Measurements from ENCODE around the gene POU6F2. TPM values are rescaled to one million over a fixed set of nuclear protein-coding genes. Genes with fewer than 3 reads are reported as not detected.

Gene POU6F2
- total RNA-seq, 1 experiment from 2014 or later: not detected

DNA sequence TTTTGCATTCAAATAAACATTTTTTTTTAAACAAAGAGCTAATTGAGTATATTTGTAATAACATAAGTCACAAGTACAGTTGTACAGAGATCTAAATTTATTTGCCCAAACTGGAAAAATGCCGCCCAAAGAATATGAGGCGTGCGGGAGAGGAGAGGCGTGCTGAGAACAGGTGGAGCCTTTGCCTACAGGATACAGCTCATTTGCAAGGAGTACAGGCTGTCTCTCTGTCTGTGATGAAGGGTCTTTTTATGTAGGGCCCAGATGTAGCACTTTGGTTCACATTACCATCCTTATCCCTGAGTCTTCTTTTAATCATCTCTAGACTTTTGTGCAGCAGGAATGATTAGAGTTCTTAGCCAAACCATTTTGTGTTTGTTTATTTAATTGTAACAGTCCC lies 58.2 kb downstream of the POU6F2 start:
- Histone ChIP-seq H3K4me1 (ENCODE audit: insufficient read depth, low read length) (no peaks in the 10 kb centered on the region), H4K20me1 (ENCODE audit: low read length) (no peaks in the 10 kb centered on the region), H3K9me2 (replicated peaks; ENCODE audit: low read length) (no peaks in the 10 kb centered on the region), H3K27ac (ENCODE audit: low read length) (no peak overlapping the region), H3K27me3 (ENCODE audit: low read length) (peaks cover 68% of the 10 kb centered on the region), H2AFZ (ENCODE audit: low read length) (no peak overlapping the region), H3K36me3 (ENCODE audit: low read depth, low read length) (no peaks in the 10 kb centered on the region), H3K9ac (ENCODE audit: low read length) (no peak overlapping the region), H3K4me2 (ENCODE audit: low read length) (no peak overlapping the region), H3K79me2 (ENCODE audit: low read length) (no peaks in the 10 kb centered on the region), H3K4me3 (ENCODE audit: low read length) (no peak overlapping the region), H3F3A (ENCODE audit: low read length, unreplicated experiment) (no peaks in the 10 kb centered on the region), H3K9me3 (ENCODE audit: low read length) (no peaks in the 10 kb centered on the region)
- ATAC-seq (no peak), DNase-seq (no peak)
- ChIA-PET CTCF (no interaction called here), POLR2A (ENCODE audit: unreplicated experiment) (no interaction called here)
- no TSS peak for BruUV-seq (replicated peaks)
- TF ChIP-seq EZH2 (IDR thresholded peaks at IDR 0.05; ENCODE audit: low read length, unreplicated experiment): no peak
- TF ChIP-seq EZH2phosphoT487 (IDR thresholded peaks at IDR 0.05; ENCODE audit: borderline replicate concordance, low read length): no peak
- TF ChIP-seq, protein P1, sequence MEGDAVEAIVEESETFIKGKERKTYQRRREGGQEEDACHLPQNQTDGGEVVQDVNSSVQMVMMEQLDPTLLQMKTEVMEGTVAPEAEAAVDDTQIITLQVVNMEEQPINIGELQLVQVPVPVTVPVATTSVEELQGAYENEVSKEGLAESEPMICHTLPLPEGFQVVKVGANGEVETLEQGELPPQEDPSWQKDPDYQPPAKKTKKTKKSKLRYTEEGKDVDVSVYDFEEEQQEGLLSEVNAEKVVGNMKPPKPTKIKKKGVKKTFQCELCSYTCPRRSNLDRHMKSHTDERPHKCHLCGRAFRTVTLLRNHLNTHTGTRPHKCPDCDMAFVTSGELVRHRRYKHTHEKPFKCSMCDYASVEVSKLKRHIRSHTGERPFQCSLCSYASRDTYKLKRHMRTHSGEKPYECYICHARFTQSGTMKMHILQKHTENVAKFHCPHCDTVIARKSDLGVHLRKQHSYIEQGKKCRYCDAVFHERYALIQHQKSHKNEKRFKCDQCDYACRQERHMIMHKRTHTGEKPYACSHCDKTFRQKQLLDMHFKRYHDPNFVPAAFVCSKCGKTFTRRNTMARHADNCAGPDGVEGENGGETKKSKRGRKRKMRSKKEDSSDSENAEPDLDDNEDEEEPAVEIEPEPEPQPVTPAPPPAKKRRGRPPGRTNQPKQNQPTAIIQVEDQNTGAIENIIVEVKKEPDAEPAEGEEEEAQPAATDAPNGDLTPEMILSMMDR (conservative IDR thresholded peaks at IDR 0.05; ENCODE audit: low read depth, low read length): no peak
- intact Hi-C loops (cut with micrococcal nuclease): no loop called here

DNA sequence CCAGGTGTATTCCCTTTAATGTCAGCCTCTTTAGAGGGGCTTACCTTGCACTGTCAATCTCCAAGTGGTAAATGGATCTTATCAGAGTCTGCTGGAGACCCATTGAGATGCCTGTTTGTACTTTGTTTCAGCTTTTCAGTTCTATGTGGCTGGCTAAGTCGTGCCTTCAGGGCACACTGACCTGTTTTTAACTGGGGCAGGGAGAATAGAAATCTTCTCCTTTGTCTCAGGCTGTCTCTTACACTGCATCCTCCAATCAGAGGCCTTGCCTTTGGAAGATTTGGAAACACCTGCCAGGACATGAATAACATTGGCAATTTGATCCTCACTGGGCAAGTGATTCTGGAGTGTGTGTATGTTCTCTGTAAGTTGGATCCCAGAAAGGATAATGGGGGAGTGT lies 65.0 kb downstream of the POU6F2 start:
- TF ChIP-seq, protein P1 (conservative IDR thresholded peaks at IDR 0.05; ENCODE audit: low read depth, low read length): no peak
- TF ChIP-seq EZH2phosphoT487 (IDR thresholded peaks at IDR 0.05; ENCODE audit: borderline replicate concordance, low read length) (no peak), EZH2 (IDR thresholded peaks at IDR 0.05; ENCODE audit: low read length, unreplicated experiment) (no peak)
- no peak overlapping the region for H3K27ac ChIP-seq (ENCODE audit: low read length)
- no peaks in the 10 kb centered on the region for H3K4me1 ChIP-seq (ENCODE audit: insufficient read depth, low read length)
- BruUV-seq (replicated peaks): no TSS peak
- DNase-seq (no peak), ATAC-seq (no peak)
- no peaks in the 10 kb centered on the region for H3K79me2 ChIP-seq (ENCODE audit: low read length)
- no peaks in the 10 kb centered on the region for H3K9me2 ChIP-seq (replicated peaks; ENCODE audit: low read length)
- no peaks in the 10 kb centered on the region for H3F3A ChIP-seq (ENCODE audit: low read length, unreplicated experiment)
- H3K27me3 ChIP-seq (ENCODE audit: low read length): peaks cover 20% of the 10 kb centered on the region; the same call in 1 of the 2 replicates
- H3K36me3 ChIP-seq (ENCODE audit: low read depth, low read length): no peaks in the 10 kb centered on the region
- POLR2A ChIA-PET (ENCODE audit: unreplicated experiment): no interaction called here
- no peak overlapping the region for H3K9ac ChIP-seq (ENCODE audit: low read length)
- intact Hi-C loops (cut with micrococcal nuclease): no loop called here
- no peaks in the 10 kb centered on the region for H3K9me3 ChIP-seq (ENCODE audit: low read length)
- no peak overlapping the region for H2AFZ ChIP-seq (ENCODE audit: low read length)
- H3K4me2 ChIP-seq (ENCODE audit: low read length): no peak overlapping the region
- H4K20me1 ChIP-seq (ENCODE audit: low read length): no peaks in the 10 kb centered on the region
- H3K4me3 ChIP-seq (ENCODE audit: low read length): no peak overlapping the region
- CTCF ChIA-PET: no interaction called here

DNA sequence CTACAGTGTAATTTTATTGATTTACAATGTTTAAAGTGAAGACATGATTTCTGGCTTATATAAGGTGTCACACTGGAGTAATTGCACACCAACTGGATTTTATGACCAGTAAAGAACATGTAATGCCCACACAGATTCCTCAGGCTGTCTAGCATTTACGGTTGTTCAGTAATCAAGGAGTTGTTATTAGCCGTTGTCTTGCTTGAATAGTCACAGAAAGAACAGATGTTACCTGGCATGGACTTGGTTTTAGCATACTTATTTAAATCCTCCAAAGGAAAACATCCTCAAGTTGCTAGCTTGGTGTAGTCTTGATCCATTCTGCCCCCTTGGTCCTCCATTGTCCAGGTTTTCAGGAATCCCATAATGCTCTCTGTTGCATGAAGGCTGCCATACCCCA lies 65.8 kb downstream of the POU6F2 start:
- Histone ChIP-seq H3K79me2 (ENCODE audit: low read length) (no peaks in the 10 kb centered on the region), H3K9me3 (ENCODE audit: low read length) (no peaks in the 10 kb centered on the region), H3K27me3 (ENCODE audit: low read length) (peaks cover 11% of the 10 kb centered on the region; the same call in 1 of the 2 replicates), H3K9me2 (replicated peaks; ENCODE audit: low read length) (no peaks in the 10 kb centered on the region), H4K20me1 (ENCODE audit: low read length) (no peaks in the 10 kb centered on the region), H3K4me2 (ENCODE audit: low read length) (no peak overlapping the region), H3K9ac (ENCODE audit: low read length) (no peak overlapping the region), H3K27ac (ENCODE audit: low read length) (no peak overlapping the region), H3K36me3 (ENCODE audit: low read depth, low read length) (no peaks in the 10 kb centered on the region), H2AFZ (ENCODE audit: low read length) (no peak overlapping the region), H3K4me1 (ENCODE audit: insufficient read depth, low read length) (no peaks in the 10 kb centered on the region), H3K4me3 (ENCODE audit: low read length) (no peak overlapping the region), H3F3A (ENCODE audit: low read length, unreplicated experiment) (no peaks in the 10 kb centered on the region)
- POLR2A ChIA-PET (ENCODE audit: unreplicated experiment): no interaction called here
- ATAC-seq (no peak), DNase-seq (no peak)
- TF ChIP-seq, protein P1 (conservative IDR thresholded peaks at IDR 0.05; ENCODE audit: low read depth, low read length): no peak
- TF ChIP-seq EZH2phosphoT487 (IDR thresholded peaks at IDR 0.05; ENCODE audit: borderline replicate concordance, low read length) (no peak), EZH2 (IDR thresholded peaks at IDR 0.05; ENCODE audit: low read length, unreplicated experiment) (no peak)
- no TSS peak for BruUV-seq (replicated peaks)
- intact Hi-C loops (cut with micrococcal nuclease): no loop called here
- CTCF ChIA-PET: no interaction called here

Data from PC-3 (cell line).